ENCODE data around the gene CDC42BPB. TPM values are rescaled to one million over a fixed set of nuclear protein-coding genes. Genes with fewer than 3 reads are reported as not detected.

CDC42BPB gene
- total and polyA plus RNA-seq, 12 donors: 29.6 to 83.6 (median 69.3) TPM

DNA sequence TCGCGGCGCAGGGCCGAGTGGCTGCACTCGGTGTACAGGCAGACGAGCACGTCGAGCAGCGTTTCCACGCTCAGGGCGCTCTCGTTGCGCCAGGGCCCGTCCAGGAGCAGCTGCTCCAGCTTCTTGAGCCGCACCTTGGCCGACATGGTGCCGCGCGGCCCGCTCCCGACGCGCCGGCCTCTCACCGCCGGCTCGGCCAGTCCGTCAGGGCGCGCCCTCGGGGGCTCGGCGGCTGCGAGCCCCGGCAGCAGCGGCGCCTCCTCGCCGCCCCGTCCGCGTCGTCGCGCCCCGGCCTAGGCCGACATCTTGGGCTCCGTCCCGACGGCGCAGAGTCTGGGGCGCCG is 349 bp downstream of the CDC42BPB start:
- intact Hi-C loops (cut with DNase I): loop anchor here in 3 of 10 donors (1.0 to 10.0 kb wide), 5 partner anchors 18 to 788 kb away; partner anchors contain the start of genes PPP1R13B (in 1 of the 3) and RCOR1 (in 1 of the 3)
- DNase-seq (peak in 1 of 2 donors; percentile 48), ATAC-seq (peak in 2 of 8 donors; percentile 1 to 3)
- peak overlapping the region; percentile 95 to 100 (median 97) for H3K27ac ChIP-seq
- 0 to 1% methylated on average over 42 to 53 of the region's 53 CpGs for WGBS, 2 donors
- H3K36me3 ChIP-seq: peaks cover 0 to 15% (median 0%) of the 10 kb centered on the region in 9 donors
- peak overlapping the region; percentile 85 to 100 (median 98) for H3K4me3 ChIP-seq
- peaks cover 0 to 30% (median 0%) of the 10 kb centered on the region in 7 donors for H3K27me3 ChIP-seq
- peaks cover 12 to 60% (median 46%) of the 10 kb centered on the region in 9 donors for H3K4me1 ChIP-seq
- H3K9me3 ChIP-seq: no peaks in the 10 kb centered on the region
- TF ChIP-seq, protein P1, sequence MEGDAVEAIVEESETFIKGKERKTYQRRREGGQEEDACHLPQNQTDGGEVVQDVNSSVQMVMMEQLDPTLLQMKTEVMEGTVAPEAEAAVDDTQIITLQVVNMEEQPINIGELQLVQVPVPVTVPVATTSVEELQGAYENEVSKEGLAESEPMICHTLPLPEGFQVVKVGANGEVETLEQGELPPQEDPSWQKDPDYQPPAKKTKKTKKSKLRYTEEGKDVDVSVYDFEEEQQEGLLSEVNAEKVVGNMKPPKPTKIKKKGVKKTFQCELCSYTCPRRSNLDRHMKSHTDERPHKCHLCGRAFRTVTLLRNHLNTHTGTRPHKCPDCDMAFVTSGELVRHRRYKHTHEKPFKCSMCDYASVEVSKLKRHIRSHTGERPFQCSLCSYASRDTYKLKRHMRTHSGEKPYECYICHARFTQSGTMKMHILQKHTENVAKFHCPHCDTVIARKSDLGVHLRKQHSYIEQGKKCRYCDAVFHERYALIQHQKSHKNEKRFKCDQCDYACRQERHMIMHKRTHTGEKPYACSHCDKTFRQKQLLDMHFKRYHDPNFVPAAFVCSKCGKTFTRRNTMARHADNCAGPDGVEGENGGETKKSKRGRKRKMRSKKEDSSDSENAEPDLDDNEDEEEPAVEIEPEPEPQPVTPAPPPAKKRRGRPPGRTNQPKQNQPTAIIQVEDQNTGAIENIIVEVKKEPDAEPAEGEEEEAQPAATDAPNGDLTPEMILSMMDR (IDR thresholded peaks at IDR 0.05): no peak

DNA sequence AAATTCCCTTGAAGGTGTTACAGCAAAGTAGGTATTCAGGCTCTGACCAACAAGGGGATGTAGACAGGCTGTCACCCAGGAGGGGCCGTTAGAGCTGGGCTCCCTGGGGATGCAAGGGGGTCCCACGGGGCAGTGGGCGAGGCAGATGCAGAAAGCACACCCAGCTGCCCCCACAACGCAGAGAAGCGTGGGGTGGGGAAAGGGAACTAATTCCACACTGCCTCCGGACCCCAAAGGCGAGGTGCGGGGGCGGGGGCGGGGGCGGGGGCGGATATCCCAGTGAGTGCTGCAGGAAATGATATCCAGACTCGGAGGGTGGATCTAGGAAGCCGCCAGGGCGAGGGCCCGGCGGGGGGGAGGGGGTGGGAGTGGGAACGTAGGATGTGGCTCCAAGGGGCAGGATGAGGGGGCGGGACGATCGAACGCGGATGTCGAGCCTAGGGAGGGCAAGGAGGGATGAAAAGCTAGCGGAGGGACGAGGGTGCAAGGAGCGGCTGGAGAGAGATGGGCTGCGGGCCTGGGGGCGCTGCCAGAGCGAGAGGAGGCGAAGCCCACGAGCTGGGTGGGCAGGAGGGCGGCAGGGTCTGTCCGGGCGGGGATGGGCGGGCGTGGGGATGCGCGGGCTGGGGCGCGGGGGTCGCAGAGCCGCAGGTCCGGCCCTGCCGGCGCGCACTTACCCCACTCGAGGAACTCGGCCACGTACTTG is 874 bp downstream of the CDC42BPB start:
- Histone ChIP-seq H3K27ac (peak overlapping the region; percentile 95 to 100 (median 97)), H3K4me1 (peaks cover 12 to 63% (median 49%) of the 10 kb centered on the region in 9 donors), H3K27me3 (peaks cover 0 to 30% (median 0%) of the 10 kb centered on the region in 7 donors), H3K4me3 (peak overlapping the region; percentile 85 to 100 (median 98)), H3K36me3 (peaks cover 0 to 15% (median 0%) of the 10 kb centered on the region in 9 donors), H3K9me3 (no peaks in the 10 kb centered on the region)
- intact Hi-C loops (cut with DNase I): loop anchor here in 3 of 10 donors (1.0 to 10.0 kb wide), 5 partner anchors 18 to 788 kb away; partner anchors contain the start of genes PPP1R13B (in 1 of the 3) and RCOR1 (in 1 of the 3)
- ATAC-seq (peak; percentile 41 to 87 (median 71)), DNase-seq (peak; percentile 82 to 91)
- 0 to 1% methylated on average over 37 to 50 of the region's 50 CpGs for WGBS, 2 donors
- TF ChIP-seq, protein P1 (IDR thresholded peaks at IDR 0.05): no peak

DNA sequence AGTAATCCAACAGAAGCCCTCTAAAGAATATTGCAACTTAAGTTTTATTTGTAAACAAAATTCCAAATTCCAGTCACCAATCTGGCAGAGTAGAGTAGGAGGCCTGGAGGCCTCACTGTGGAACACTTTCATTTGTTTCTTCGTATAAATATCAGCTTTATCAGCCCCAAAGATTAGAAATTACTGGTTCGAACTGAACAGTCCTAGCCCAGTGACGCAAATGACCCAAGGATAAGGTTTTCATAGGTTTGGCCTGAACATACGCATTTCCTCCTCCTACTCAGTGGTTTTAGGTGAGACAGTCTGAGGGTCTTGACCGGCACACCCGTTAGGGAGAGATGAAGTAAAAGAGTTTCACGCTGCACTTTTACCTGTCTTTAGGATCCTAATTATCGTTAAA is 1.7 kb downstream of the CDC42BPB start:
- intact Hi-C loops (cut with DNase I): loop anchor here in 2 of 10 donors (2.0 to 10.0 kb wide), 4 partner anchors 19 to 789 kb away; partner anchors contain the start of genes PPP1R13B (in 1 of the 2) and RCOR1 (in 1 of the 2)
- peak overlapping the region in 9 of 10 donors; percentile 32 to 100 (median 97) for H3K27ac ChIP-seq

DNA sequence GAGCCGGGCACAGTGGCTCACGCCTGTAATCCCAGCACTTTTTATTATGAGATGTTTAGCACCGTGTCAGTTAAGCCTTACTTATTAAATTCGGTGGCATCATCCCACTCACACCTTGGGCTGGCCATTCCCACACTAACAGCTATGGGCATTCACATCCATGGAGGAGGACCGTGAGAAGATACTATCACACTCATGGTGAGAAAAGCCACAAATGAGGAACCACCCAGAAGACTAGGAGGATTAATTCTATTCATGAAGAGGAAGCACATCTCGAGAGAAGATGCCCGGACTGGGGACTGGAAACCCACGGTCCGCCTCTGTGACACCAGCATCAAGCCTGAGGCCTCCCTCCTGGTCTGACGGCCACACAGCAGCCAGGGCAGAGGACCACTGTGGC is 4.9 kb downstream of the CDC42BPB start:
- Histone ChIP-seq H3K9me3 (no peaks in the 10 kb centered on the region), H3K4me1 (peaks cover 5 to 70% (median 44%) of the 10 kb centered on the region in 9 donors), H3K27me3 (peaks cover 0 to 9% (median 0%) of the 10 kb centered on the region in 7 donors), H3K36me3 (peaks cover 0 to 20% (median 0%) of the 10 kb centered on the region in 9 donors), H3K27ac (no peak overlapping the region), H3K4me3 (no peak overlapping the region)
- DNase-seq (no peak), ATAC-seq (no peak)
- 76 to 86% methylated on average over 10 of the region's 10 CpGs for WGBS, 2 donors
- intact Hi-C loops (cut with DNase I): loop anchor here in 2 of 10 donors (10.0 kb wide), 2 partner anchors 458 to 792 kb away; partner anchors contain the start of genes PPP1R13B (in 1 of the 2) and RCOR1 (in 1 of the 2)
- TF ChIP-seq, protein P1 (IDR thresholded peaks at IDR 0.05): no peak

More for the DNA sequence above, 1.7 kb downstream of the CDC42BPB start:
- peak in 3 of 8 donors; percentile 22 to 55 (median 41) for ATAC-seq
- Histone ChIP-seq H3K4me1 (peaks cover 12 to 71% (median 57%) of the 10 kb centered on the region in 9 donors), H3K9me3 (no peaks in the 10 kb centered on the region), H3K27me3 (peaks cover 0 to 30% (median 0%) of the 10 kb centered on the region in 7 donors), H3K36me3 (peaks cover 0 to 15% (median 0%) of the 10 kb centered on the region in 9 donors), H3K4me3 (peak overlapping the region in 9 of 10 donors; percentile 90 to 100 (median 99))
- WGBS, 2 donors: 41 to 46% methylated on average over 8 of the region's 8 CpGs
- TF ChIP-seq, protein P1 (IDR thresholded peaks at IDR 0.05): no peak
- no peak for DNase-seq
